RKO (cell line): Measurements from ENCODE around the gene RIN3.
A peak's percentile ranks its signal among the peaks of the same experiment; 100 is the strongest.
"Not testable (repeated sequence)": the region's sequence is repeated elsewhere in the genome, so short reads cannot be mapped to it uniquely, and the experiment has no call there.

ENCODE experiments used
- DNase-seq: peaks from one replicate; pipeline ENCODE4 v3.0.0-alpha.2; 2016; ENCODE audit warnings: low spot score

Gene RIN3

GRCh38 chr14:92670643-92671366, 157.2 kb downstream of the RIN3 start:
- DNase-seq, result peak; percentile 28

GRCh38 chr14:92673601-92674150, 160.1 kb downstream of the RIN3 start:
- DNase-seq, result no peak

GRCh38 chr14:92675421-92675820, 161.8 kb downstream of the RIN3 start:
- no peak for DNase-seq

- DNase-seq, result no peak
Observed at GRCh38 chr14:92675976-92676375, 162.4 kb downstream of the RIN3 start.

- no peak for DNase-seq
Observed at GRCh38 chr14:92676403-92677086, 163.0 kb downstream of the RIN3 start.

- DNase-seq, result no peak
Observed at GRCh38 chr14:92677087-92677668, 163.6 kb downstream of the RIN3 start.

GRCh38 chr14:92677955-92678354, 164.4 kb downstream of the RIN3 start:
- no peak for DNase-seq

GRCh38 chr14:92678766-92679165, 165.2 kb downstream of the RIN3 start:
- no peak for DNase-seq

GRCh38 chr14:92679246-92679645, 165.7 kb downstream of the RIN3 start:
- no peak for DNase-seq

GRCh38 chr14:92680330-92680729, 166.7 kb downstream of the RIN3 start:
- DNase-seq, result not testable (repeated sequence)

- DNase-seq, result peak; percentile 63
Observed at GRCh38 chr14:92680781-92681650, 167.4 kb downstream of the RIN3 start.

GRCh38 chr14:92683041-92683440, 169.5 kb downstream of the RIN3 start:
- no peak for DNase-seq

- no peak for DNase-seq
Observed at GRCh38 chr14:92684801-92685560, 171.4 kb downstream of the RIN3 start.

GRCh38 chr14:92685784-92686355, 172.3 kb downstream of the RIN3 start:
- DNase-seq, result no peak

GRCh38 chr14:92686411-92686899, 172.9 kb downstream of the RIN3 start:
- DNase-seq, result no peak

- DNase-seq, result peak; percentile 56
Observed at GRCh38 chr14:92686900-92687427, 173.4 kb downstream of the RIN3 start.

- no peak for DNase-seq
Observed at GRCh38 chr14:92687681-92688433, 174.3 kb downstream of the RIN3 start.

- no peak for DNase-seq
Observed at GRCh38 chr14:92688434-92689375, 175.1 kb downstream of the RIN3 start.
